ENCODE results near the gene NGRN. TPM values are rescaled to one million over a fixed set of nuclear protein-coding genes. Genes with fewer than 3 reads are reported as not detected.
A peak's percentile ranks its signal among the peaks of the same experiment; 100 is the strongest.

NGRN gene
- total and polyA plus RNA-seq, 2 of the 8 experiments (the other 6 are each of a cell fraction or from before 2014, with no cell fraction given), result 60.1 to 101 TPM

DNA sequence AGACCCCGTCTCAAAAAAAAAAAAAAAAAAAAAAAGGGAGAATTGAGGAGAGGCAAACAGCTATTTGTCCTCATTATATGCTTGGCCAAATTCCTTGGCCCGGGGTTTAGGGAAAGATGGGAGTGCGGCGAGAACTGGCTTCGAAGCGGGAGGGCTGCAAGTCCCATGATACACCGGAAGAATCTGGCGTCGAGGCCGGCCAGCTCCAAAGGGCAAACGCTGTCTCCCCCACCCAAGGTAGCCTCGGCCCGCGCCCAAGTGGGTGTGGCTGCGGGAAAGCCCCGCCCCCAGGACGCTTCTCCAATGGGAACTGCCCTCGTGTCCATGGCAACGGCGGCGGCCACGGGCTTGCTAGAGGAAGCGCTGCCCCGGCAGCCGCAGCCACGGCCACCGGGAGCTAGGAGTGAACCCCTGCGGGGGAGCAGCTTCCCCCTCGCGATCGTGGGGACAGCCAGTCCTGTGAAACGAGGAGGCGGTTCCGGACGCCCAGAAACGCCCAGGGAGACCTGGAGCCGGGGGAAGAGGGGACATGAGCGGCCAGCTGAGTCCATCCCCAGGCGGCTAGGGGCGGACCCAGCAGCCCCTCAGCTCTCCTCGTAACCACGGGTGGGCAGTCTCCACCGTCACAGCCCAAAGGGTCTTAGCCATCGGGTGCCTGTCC lies 16.1 kb upstream of the NGRN start, which contains the start of gene TTLL13:
TTLL13 (plus strand) TSS at position 354 of the 661 bp plus-strand sequence. CDS start 1,075 bp downstream, outside the sequence.
- H3K36me3 ChIP-seq (ENCODE audit: control insufficient read depth in 2 of 4, insufficient read depth in 4 of 4, low read length in 3 of 4), result no peaks in the 10 kb centered on the region
- ChIA-PET POLR2A (ENCODE audit: partially characterized antibody) (interaction anchor here (1.0 to 1.9 kb wide), 7 partner anchors 9 to 23 kb away, joined by 3 to 9 read pairs (median 4); partner anchors contain the start of genes CIB1, GDPGP1 and NGRN), CTCF (ENCODE audit: partially characterized antibody) (interaction anchor here (0.6 to 2.1 kb wide), 19 partner anchors 9 to 326 kb away, joined by 3 to 17 read pairs (median 4); partner anchors contain the start of genes CIB1, GDPGP1 and ZNF774)
- peaks cover 0 to 4% (median 0%) of the 10 kb centered on the region in 4 experiments; a peak in 2 of 7 replicates for H3K4me1 ChIP-seq (replicated peaks in 1 of 4; ENCODE audit: control insufficient read depth in 3 of 4, insufficient read depth in 4 of 4, low read length in 3 of 4)
- H3K56ac ChIP-seq (replicated peaks; ENCODE audit: insufficient read length, low read depth, low read length), result no peak within 1 kb of the TSS
- H2BK15ac ChIP-seq (ENCODE audit: low read length), result 0 out of 2 replicates have a peak within 1 kb of the TSS, but pooled peaks have one; percentile 95
- H2BK20ac ChIP-seq (ENCODE audit: low read length), result no peak within 1 kb of the TSS; the same call in 1 of the 2 replicates
- peak within 1 kb of the TSS; percentile 10 for H4K91ac ChIP-seq (replicated peaks; ENCODE audit: insufficient read length, low read length)
- H3K27me3 ChIP-seq (replicated peaks in 1 of 4; ENCODE audit: control insufficient read depth in 3 of 4, extremely low read depth in 1 of 4, insufficient read depth in 3 of 4, low read length in 3 of 4), result peaks cover 0 to 3% (median 1%) of the 10 kb centered on the region in 4 experiments; a peak in 1 of 7 replicates
- peaks cover 0 to 2% of the 10 kb centered on the region in 2 experiments; a peak in 1 of 4 replicates for H3K9me3 ChIP-seq (ENCODE audit: insufficient read depth in 2 of 2, low read depth in 1 of 2, low read length in 1 of 2)
- DNase-seq (ENCODE audit: low read depth in 1 of 2, low spot score in 2 of 2) (peak; percentile 67 to 100), FAIRE-seq (no peak)
- no peaks in the 10 kb centered on the region for H3K79me2 ChIP-seq (ENCODE audit: control insufficient read depth in 1 of 2, insufficient read depth in 2 of 2, low read length in 2 of 2)
- H3K27ac ChIP-seq (ENCODE audit: low read depth, low read length), result no peak within 1 kb of the TSS
- peak within 1 kb of the TSS; percentile 68; the same call in 1 of the 2 replicates for H2BK12ac ChIP-seq (ENCODE audit: low read depth, low read length)
- peak within 1 kb of the TSS; percentile 62 for H4K8ac ChIP-seq (ENCODE audit: extremely low read depth, insufficient read depth, low read length)
- H2AK5ac ChIP-seq (ENCODE audit: low read depth, low read length), result no peak within 1 kb of the TSS
- no peak within 1 kb of the TSS for H3K14ac ChIP-seq (ENCODE audit: insufficient read length)
- WGBS, 2 experiments (ENCODE audit: extremely low coverage in 1 of 2, insufficient coverage in 1 of 2, insufficient read length in 1 of 2, insufficient replicate concordance in 2 of 2, low coverage in 1 of 2, low lambda C conversion rate in 2 of 2, missing lambda C conversion rate in 1 of 2), result 2% methylated on average over 35 of the region's 44 CpGs; no CpG with 5 or more reads in 1 of the 2 experiments
- H3K4me3 ChIP-seq (ENCODE audit: extremely low read depth in 1 of 4, insufficient read depth in 2 of 4, low read depth in 3 of 4, low read length in 4 of 4), result peak within 1 kb of the TSS; percentile 64 to 75 (median 66)
- no peak within 1 kb of the TSS; the same call in 1 of the 2 replicates for H3K18ac ChIP-seq (ENCODE audit: extremely low read depth, low read length)
- no peaks in the 10 kb centered on the region for H3K79me1 ChIP-seq (ENCODE audit: low read depth, low read length)
- peak within 1 kb of the TSS in 1 of 4 experiments; percentile 35; a peak in 1 of 7 replicates for H3K9ac ChIP-seq (replicated peaks in 1 of 4; ENCODE audit: extremely low read depth in 1 of 4, low read depth in 3 of 4, low read length in 3 of 4)
- no peak within 1 kb of the TSS for H2BK120ac ChIP-seq (replicated peaks; ENCODE audit: low read depth, low read length)
- H2AFZ ChIP-seq (ENCODE audit: low read length), result peak within 1 kb of the TSS; percentile 90; the same call in 1 of the 2 replicates
- H4K20me1 ChIP-seq (replicated peaks in 1 of 2; ENCODE audit: control insufficient read depth in 1 of 2, insufficient read depth in 2 of 2, low read length in 2 of 2), result no peaks in the 10 kb centered on the region
- no peak within 1 kb of the TSS for H4K5ac ChIP-seq (ENCODE audit: insufficient read length, low read depth, low read length)
- H2BK5ac ChIP-seq (ENCODE audit: low read depth, low read length), result no peak within 1 kb of the TSS; the same call in 1 of the 2 replicates
- H3K23me2 ChIP-seq (ENCODE audit: low read depth, low read length), result peaks cover 2% of the 10 kb centered on the region; the same call in 1 of the 2 replicates
- H3K4ac ChIP-seq (replicated peaks; ENCODE audit: insufficient read length, low read depth, low read length), result no peak within 1 kb of the TSS
- H3K23ac ChIP-seq (ENCODE audit: insufficient read length), result no peak within 1 kb of the TSS
- peak within 1 kb of the TSS; percentile 88 to 96 for H3K4me2 ChIP-seq (ENCODE audit: insufficient read depth in 1 of 2, low read depth in 2 of 2, low read length in 2 of 2)
- TF ChIP-seq JUN (IDR thresholded peaks at IDR 0.05; ENCODE audit: low read depth, low read length) (no peak), RBBP5 (IDR thresholded peaks at IDR 0.05; ENCODE audit: borderline replicate concordance, low read depth, low read length) (0 out of 2 replicates have a peak, but pooled peaks have one; percentile 53), HDAC2 (IDR thresholded peaks at IDR 0.05; ENCODE audit: borderline replicate concordance in 1 of 2, low read depth in 2 of 2, low read length in 2 of 2) (peak; percentile 40 to 89; a peak in 1 of 4 replicates), KDM4A (IDR thresholded peaks at IDR 0.05; ENCODE audit: low read depth, low read length, severe bottlenecking) (peak; percentile 71), SP1 (IDR thresholded peaks at IDR 0.05; ENCODE audit: low read depth, low read length) (peak; percentile 55; the same call in 1 of the 2 replicates), BCL11A (IDR thresholded peaks at IDR 0.05; ENCODE audit: low read depth in 2 of 2, low read length in 2 of 2) (no peak), SAP30 (IDR thresholded peaks at IDR 0.05; ENCODE audit: insufficient read depth, insufficient replicate concordance, low read length) (peak; percentile 28)
- TF ChIP-seq, protein P1, sequence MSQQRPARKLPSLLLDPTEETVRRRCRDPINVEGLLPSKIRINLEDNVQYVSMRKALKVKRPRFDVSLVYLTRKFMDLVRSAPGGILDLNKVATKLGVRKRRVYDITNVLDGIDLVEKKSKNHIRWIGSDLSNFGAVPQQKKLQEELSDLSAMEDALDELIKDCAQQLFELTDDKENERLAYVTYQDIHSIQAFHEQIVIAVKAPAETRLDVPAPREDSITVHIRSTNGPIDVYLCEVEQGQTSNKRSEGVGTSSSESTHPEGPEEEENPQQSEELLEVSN (IDR thresholded peaks at IDR 0.05), result peak; percentile 68
- TF ChIP-seq, protein P2, sequence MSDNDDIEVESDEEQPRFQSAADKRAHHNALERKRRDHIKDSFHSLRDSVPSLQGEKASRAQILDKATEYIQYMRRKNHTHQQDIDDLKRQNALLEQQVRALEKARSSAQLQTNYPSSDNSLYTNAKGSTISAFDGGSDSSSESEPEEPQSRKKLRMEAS (IDR thresholded peaks at IDR 0.05), result 0 out of 2 replicates have a peak, but pooled peaks have one; percentile 12
